ENCODE measurements around the gene KLB. TPM values are rescaled to one million over a fixed set of nuclear protein-coding genes. Genes with fewer than 3 reads are reported as not detected.

KLB gene
- polyA plus RNA-seq, 1 donor from 2014 or later = not detected

DNA sequence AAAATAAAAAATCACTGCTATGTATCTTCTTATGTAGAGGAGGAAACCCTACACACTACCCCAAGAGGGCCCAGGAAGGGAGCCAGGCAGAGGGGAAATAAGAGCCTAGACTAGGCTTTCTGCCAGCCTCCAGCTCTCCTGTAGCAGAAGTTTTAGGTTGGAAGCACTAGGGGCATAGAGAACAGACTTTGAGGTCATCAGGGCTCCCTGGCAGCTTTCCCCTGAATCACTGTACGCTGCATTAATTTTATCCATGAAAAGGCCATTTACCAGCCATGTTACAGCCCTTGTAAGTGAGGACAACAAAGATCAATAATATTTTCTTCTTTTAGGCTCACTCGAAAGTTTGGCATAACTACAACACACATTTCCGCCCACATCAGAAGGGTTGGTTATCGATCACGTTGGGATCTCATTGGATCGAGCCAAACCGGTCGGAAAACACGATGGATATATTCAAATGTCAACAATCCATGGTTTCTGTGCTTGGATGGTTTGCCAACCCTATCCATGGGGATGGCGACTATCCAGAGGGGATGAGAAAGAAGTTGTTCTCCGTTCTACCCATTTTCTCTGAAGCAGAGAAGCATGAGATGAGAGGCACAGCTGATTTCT lies 27.3 kb downstream of the KLB start:
- Histone ChIP-seq H3K27me3 (ENCODE audit: insufficient read depth, low read depth, low read length) (no peaks in the 10 kb centered on the region), H3K9ac (ENCODE audit: low read length) (no peak overlapping the region), H3K79me2 (replicated peaks; ENCODE audit: insufficient read depth, low read length) (no peaks in the 10 kb centered on the region), H3K36me3 (ENCODE audit: insufficient read depth, low read length) (no peaks in the 10 kb centered on the region), H3K4me3 (ENCODE audit: low read length) (no peak overlapping the region), H3K4me2 (ENCODE audit: low read length) (no peak overlapping the region), H3K9me3 (ENCODE audit: low read length) (no peaks in the 10 kb centered on the region), H3F3A (ENCODE audit: insufficient read depth, low read length, poor library complexity, severe bottlenecking) (no peaks in the 10 kb centered on the region), H3K9me2 (ENCODE audit: insufficient read depth, low read length) (no peaks in the 10 kb centered on the region), H2AFZ (ENCODE audit: low read depth, low read length) (no peak overlapping the region), H3K27ac (ENCODE audit: low read length) (no peak overlapping the region), H4K20me1 (ENCODE audit: insufficient read depth) (no peaks in the 10 kb centered on the region)
- no peak for TF ChIP-seq POLR2AphosphoS5 (IDR thresholded peaks at IDR 0.05)
- no peak for TF ChIP-seq EZH2 (IDR thresholded peaks at IDR 0.05; ENCODE audit: borderline replicate concordance, insufficient read depth, low read length, poor library complexity, severe bottlenecking)
- TF ChIP-seq, protein P1, sequence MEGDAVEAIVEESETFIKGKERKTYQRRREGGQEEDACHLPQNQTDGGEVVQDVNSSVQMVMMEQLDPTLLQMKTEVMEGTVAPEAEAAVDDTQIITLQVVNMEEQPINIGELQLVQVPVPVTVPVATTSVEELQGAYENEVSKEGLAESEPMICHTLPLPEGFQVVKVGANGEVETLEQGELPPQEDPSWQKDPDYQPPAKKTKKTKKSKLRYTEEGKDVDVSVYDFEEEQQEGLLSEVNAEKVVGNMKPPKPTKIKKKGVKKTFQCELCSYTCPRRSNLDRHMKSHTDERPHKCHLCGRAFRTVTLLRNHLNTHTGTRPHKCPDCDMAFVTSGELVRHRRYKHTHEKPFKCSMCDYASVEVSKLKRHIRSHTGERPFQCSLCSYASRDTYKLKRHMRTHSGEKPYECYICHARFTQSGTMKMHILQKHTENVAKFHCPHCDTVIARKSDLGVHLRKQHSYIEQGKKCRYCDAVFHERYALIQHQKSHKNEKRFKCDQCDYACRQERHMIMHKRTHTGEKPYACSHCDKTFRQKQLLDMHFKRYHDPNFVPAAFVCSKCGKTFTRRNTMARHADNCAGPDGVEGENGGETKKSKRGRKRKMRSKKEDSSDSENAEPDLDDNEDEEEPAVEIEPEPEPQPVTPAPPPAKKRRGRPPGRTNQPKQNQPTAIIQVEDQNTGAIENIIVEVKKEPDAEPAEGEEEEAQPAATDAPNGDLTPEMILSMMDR (IDR thresholded peaks at IDR 0.05; ENCODE audit: poor library complexity, severe bottlenecking) = no peak
- TF ChIP-seq EP300 (conservative IDR thresholded peaks at IDR 0.05; ENCODE audit: poor library complexity, severe bottlenecking) = no peak
- no peak for TF ChIP-seq MXI1 (conservative IDR thresholded peaks at IDR 0.05; ENCODE audit: poor library complexity, severe bottlenecking)
- TF ChIP-seq, protein P2, sequence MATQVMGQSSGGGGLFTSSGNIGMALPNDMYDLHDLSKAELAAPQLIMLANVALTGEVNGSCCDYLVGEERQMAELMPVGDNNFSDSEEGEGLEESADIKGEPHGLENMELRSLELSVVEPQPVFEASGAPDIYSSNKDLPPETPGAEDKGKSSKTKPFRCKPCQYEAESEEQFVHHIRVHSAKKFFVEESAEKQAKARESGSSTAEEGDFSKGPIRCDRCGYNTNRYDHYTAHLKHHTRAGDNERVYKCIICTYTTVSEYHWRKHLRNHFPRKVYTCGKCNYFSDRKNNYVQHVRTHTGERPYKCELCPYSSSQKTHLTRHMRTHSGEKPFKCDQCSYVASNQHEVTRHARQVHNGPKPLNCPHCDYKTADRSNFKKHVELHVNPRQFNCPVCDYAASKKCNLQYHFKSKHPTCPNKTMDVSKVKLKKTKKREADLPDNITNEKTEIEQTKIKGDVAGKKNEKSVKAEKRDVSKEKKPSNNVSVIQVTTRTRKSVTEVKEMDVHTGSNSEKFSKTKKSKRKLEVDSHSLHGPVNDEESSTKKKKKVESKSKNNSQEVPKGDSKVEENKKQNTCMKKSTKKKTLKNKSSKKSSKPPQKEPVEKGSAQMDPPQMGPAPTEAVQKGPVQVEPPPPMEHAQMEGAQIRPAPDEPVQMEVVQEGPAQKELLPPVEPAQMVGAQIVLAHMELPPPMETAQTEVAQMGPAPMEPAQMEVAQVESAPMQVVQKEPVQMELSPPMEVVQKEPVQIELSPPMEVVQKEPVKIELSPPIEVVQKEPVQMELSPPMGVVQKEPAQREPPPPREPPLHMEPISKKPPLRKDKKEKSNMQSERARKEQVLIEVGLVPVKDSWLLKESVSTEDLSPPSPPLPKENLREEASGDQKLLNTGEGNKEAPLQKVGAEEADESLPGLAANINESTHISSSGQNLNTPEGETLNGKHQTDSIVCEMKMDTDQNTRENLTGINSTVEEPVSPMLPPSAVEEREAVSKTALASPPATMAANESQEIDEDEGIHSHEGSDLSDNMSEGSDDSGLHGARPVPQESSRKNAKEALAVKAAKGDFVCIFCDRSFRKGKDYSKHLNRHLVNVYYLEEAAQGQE (IDR thresholded peaks at IDR 0.05; ENCODE audit: borderline replicate concordance) = no peak
- TF ChIP-seq TAF1 (IDR thresholded peaks at IDR 0.05; ENCODE audit: low read depth) = no peak
- no peak for TF ChIP-seq SMC3 (conservative IDR thresholded peaks at IDR 0.05; ENCODE audit: poor library complexity)
- TF ChIP-seq RAD21 (conservative IDR thresholded peaks at IDR 0.05) = no peak

DNA sequence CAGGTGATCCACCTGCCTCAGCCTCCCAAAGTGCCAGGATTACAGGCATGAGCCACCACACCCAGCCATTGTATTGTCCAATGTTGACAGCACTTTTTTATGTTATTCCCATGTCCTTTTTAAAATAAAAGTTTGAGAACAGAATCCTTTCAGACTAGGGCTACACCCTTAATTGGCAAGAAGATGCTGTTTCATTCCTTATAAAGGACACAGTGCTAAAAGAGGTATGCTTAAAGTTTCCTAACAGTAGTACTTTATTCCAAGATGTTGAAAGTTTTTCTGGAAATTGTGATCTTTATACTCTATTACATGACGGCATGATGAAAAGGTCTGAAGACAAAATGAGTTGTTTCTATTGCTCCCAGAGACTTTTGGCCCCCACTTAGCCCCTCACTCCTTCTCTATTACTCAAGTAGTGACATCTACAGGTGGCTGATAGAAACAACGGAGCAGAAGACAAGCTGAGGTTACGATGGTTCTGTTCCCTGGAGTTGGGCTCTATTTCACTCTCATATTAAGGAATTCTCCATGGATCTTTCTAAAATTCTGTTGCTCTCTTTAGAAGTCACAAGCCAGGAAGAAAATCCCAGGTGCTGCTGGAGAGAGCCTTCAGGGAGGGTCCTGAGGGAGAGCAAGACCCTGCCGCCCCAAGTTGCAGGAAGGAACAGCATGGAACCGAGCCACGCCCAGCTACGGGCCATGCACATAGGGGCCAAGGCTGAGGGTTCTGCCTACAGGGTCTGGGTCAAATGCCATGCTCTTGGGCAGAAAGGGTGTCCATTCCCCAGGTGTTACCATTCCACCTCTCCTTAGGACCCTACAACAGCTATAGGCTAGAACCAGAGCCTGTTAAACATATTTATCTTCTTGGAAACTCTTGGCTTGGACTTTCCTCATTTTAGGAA lies 29.2 kb downstream of the KLB start:
- Histone ChIP-seq H3K9ac (ENCODE audit: low read length) (no peak overlapping the region), H3K27ac (ENCODE audit: low read length) (no peak overlapping the region), H3K4me2 (ENCODE audit: low read length) (no peak overlapping the region), H3K4me3 (ENCODE audit: low read length) (no peak overlapping the region), H3K36me3 (ENCODE audit: insufficient read depth, low read length) (no peaks in the 10 kb centered on the region), H3K27me3 (ENCODE audit: insufficient read depth, low read depth, low read length) (no peaks in the 10 kb centered on the region), H3K79me2 (replicated peaks; ENCODE audit: insufficient read depth, low read length) (no peaks in the 10 kb centered on the region), H3K9me3 (ENCODE audit: low read length) (no peaks in the 10 kb centered on the region), H2AFZ (ENCODE audit: low read depth, low read length) (no peak overlapping the region), H4K20me1 (ENCODE audit: insufficient read depth) (no peaks in the 10 kb centered on the region), H3F3A (ENCODE audit: insufficient read depth, low read length, poor library complexity, severe bottlenecking) (no peaks in the 10 kb centered on the region), H3K9me2 (ENCODE audit: insufficient read depth, low read length) (no peaks in the 10 kb centered on the region)
- TF ChIP-seq, protein P1 (IDR thresholded peaks at IDR 0.05; ENCODE audit: poor library complexity, severe bottlenecking) = no peak
- TF ChIP-seq EZH2 (IDR thresholded peaks at IDR 0.05; ENCODE audit: borderline replicate concordance, insufficient read depth, low read length, poor library complexity, severe bottlenecking) (no peak), EP300 (conservative IDR thresholded peaks at IDR 0.05; ENCODE audit: poor library complexity, severe bottlenecking) (no peak), POLR2AphosphoS5 (IDR thresholded peaks at IDR 0.05) (no peak), SMC3 (conservative IDR thresholded peaks at IDR 0.05; ENCODE audit: poor library complexity) (no peak), MXI1 (conservative IDR thresholded peaks at IDR 0.05; ENCODE audit: poor library complexity, severe bottlenecking) (no peak), RAD21 (conservative IDR thresholded peaks at IDR 0.05) (no peak), TAF1 (IDR thresholded peaks at IDR 0.05; ENCODE audit: low read depth) (no peak)
- TF ChIP-seq, protein P2 (IDR thresholded peaks at IDR 0.05; ENCODE audit: borderline replicate concordance) = no peak
